CD14-positive monocyte (primary cell): ENCODE data around the gene DOCK6. TPM values are rescaled to one million over a fixed set of nuclear protein-coding genes. Genes with fewer than 3 reads are reported as not detected.

Source experiments
- DNase-seq, 3 donors: peaks; one replicate each; pipeline ENCODE4 v3.0.0-alpha.2; 2011 to 2022
- H2AFZ ChIP-seq: 2 replicates; pipeline ENCODE4 v1.6.0; 2012; ENCODE audit warnings: mild to moderate bottlenecking, low read depth, low read length, inconsistent platforms; ENCODE audit not compliant: insufficient read depth, poor library complexity, severe bottlenecking
- H3K27ac ChIP-seq, 2 donors: 1 replicate in 1 of 2; 2 replicates in 1 of 2; pipeline ENCODE4 v1.5.1; 2012 to 2013; ENCODE audit warnings: low read length in 2 of 2, control low read depth in 1 of 2, inconsistent platforms in 1 of 2, low read depth in 1 of 2, mild to moderate bottlenecking in 1 of 2
- H3K27me3 ChIP-seq, 2 donors: one replicate each; pipeline versions ENCODE4 v1.6.0 to v1.6.1; 2011 to 2013; ENCODE audit warnings: low read length in 2 of 2; ENCODE audit not compliant: control insufficient read depth in 2 of 2, insufficient read depth in 2 of 2
- H3K36me3 ChIP-seq, 2 donors: replicated peaks in 1 of 2; 1 replicate in 1 of 2; 2 replicates in 1 of 2; pipeline versions ENCODE4 v1.5.1 to v1.6.1; 2012 to 2013; ENCODE audit warnings: low read length in 2 of 2, control low read depth in 1 of 2, inconsistent platforms in 1 of 2, mild to moderate bottlenecking in 1 of 2; ENCODE audit not compliant: insufficient read depth in 2 of 2, control insufficient read depth in 1 of 2
- H3K4me1 ChIP-seq, 2 donors: 1 replicate in 1 of 2; 2 replicates in 1 of 2; pipeline versions ENCODE4 v1.5.1 to v1.6.1; 2012 to 2013; ENCODE audit warnings: low read length in 2 of 2, control low read depth in 1 of 2, inconsistent platforms in 1 of 2, mild to moderate bottlenecking in 1 of 2, moderate library complexity in 1 of 2; ENCODE audit not compliant: insufficient read depth in 2 of 2, control insufficient read depth in 1 of 2
- H3K4me2 ChIP-seq: replicated peaks from 2 replicates; pipeline ENCODE3; 2012; ENCODE audit warnings: low read length, moderate library complexity, mild to moderate bottlenecking; ENCODE audit not compliant: poor library complexity, severe bottlenecking; ENCODE audit errors: extremely low read depth
- H3K4me3 ChIP-seq, 3 experiments: fragments of 200-600 bp in 1 of 3; sonication (generic) in 1 of 3; replicated peaks in 1 of 3; 1 replicate in 2 of 3; 2 replicates in 1 of 3; pipeline ENCODE4 v1.5.1; 2011 to 2013; ENCODE audit warnings: low read length in 3 of 3, mild to moderate bottlenecking in 3 of 3, control low read depth in 2 of 3, low read depth in 2 of 3, inconsistent platforms in 1 of 3, moderate library complexity in 1 of 3
- H3K79me2 ChIP-seq: 2 replicates; pipeline ENCODE4 v1.6.0; 2012; ENCODE audit warnings: mild to moderate bottlenecking, control low read depth, inconsistent platforms, low read length, moderate library complexity; ENCODE audit not compliant: insufficient read depth
- H3K9ac ChIP-seq: 2 replicates; pipeline ENCODE4 v1.6.0; 2017; ENCODE audit warnings: low read length, mild to moderate bottlenecking; ENCODE audit not compliant: insufficient read depth, poor library complexity, severe bottlenecking
- H3K9me3 ChIP-seq, 2 donors: replicated peaks in 1 of 2; 1 replicate in 1 of 2; 2 replicates in 1 of 2; pipeline versions ENCODE4 v1.5.1 to v1.6.1; 2012 to 2013; ENCODE audit warnings: low read length in 2 of 2, control low read depth in 1 of 2; ENCODE audit not compliant: control insufficient read depth in 1 of 2, insufficient read depth in 1 of 2
- H4K20me1 ChIP-seq: 2 replicates; pipeline ENCODE4 v1.6.0; 2012; ENCODE audit warnings: mild to moderate bottlenecking, low read length, control low read depth, moderate library complexity; ENCODE audit not compliant: insufficient read depth
- H3K27ac Mint-ChIP-seq, 7 donors: one replicate each; pipeline ENCODE4 v1.8.0; 2020; ENCODE audit warnings: mild to moderate bottlenecking in 7 of 7, mixed read lengths in 7 of 7, moderate library complexity in 6 of 7, inconsistent platforms in 2 of 7
- H3K27me3 Mint-ChIP-seq, 3 donors: one replicate each; pipeline ENCODE4 v1.8.0; 2021 to 2022; ENCODE audit warnings: low read depth in 3 of 3, mild to moderate bottlenecking in 3 of 3, mixed read lengths in 3 of 3, moderate library complexity in 3 of 3, inconsistent platforms in 1 of 3
- H3K36me3 Mint-ChIP-seq, 2 donors: one replicate each; pipeline ENCODE4 v1.8.0; 2020; ENCODE audit warnings: mixed read lengths in 2 of 2, inconsistent platforms in 1 of 2, mild to moderate bottlenecking in 1 of 2
- H3K4me1 Mint-ChIP-seq: one replicate; pipeline ENCODE4 v1.8.0; 2020; ENCODE audit warnings: mild to moderate bottlenecking, mixed read lengths
- H3K4me3 Mint-ChIP-seq, 2 donors: one replicate each; pipeline ENCODE4 v1.8.0; 2020; ENCODE audit warnings: mild to moderate bottlenecking in 2 of 2, mixed read lengths in 2 of 2, moderate library complexity in 1 of 2
- H3K9me3 Mint-ChIP-seq, 7 donors: one replicate each; pipeline ENCODE4 v1.8.0; 2020 to 2022; ENCODE audit warnings: mixed read lengths in 7 of 7, mild to moderate bottlenecking in 6 of 7, moderate library complexity in 6 of 7, inconsistent platforms in 2 of 7
- CTCF ChIP-seq: fragments of 200-600 bp; IDR thresholded peaks from one replicate; pipeline ENCODE4 v1.8.0; 2022; ENCODE audit warnings: antibody characterized with exemption, mild to moderate bottlenecking
- WGBS: methylation state at CpG from one replicate; pipeline ENCODE4 v1.1.5; 2013; ENCODE audit warnings: missing lambda C conversion rate; ENCODE audit not compliant: insufficient coverage; 5-methylcytosine and 5-hydroxymethylcytosine counted together
- intact Hi-C, 2 donors: fragments of 100-400 bp; cut with micrococcal nuclease; formaldehyde crosslinking; loops; one replicate each; pipeline versions ENCODE4 v1.15.0 to v1.15.1; 2023
- polyA plus RNA-seq, 3 donors: library from polyadenylated mRNA; depleted of rRNA in 1 of 3; unstranded in 2 of 3; stranded (reverse) in 1 of 3; fragments of 300-500 nt in 2 of 3; fragments of >200 nt in 1 of 3; fragmentation: Illumina TruSeq in 2 of 3; gene quantifications; 1 replicate in 2 of 3; 2 replicates in 1 of 3; pipeline ENCODE4 v1.2.3, GENCODE V29; 2012 to 2021

DOCK6 gene
- polyA plus RNA-seq, 3 donors: 0.03 to 0.93 (median 0.18) TPM

GRCh38 chr19:11201791-11202190 is 60.5 kb downstream of the DOCK6 start:
- peaks cover 17% of the 10 kb centered on the region for H3K4me1 Mint-ChIP-seq
- H3K27ac Mint-ChIP-seq: no peak overlapping the region
- Histone ChIP-seq H3K9ac (no peak overlapping the region), H3K36me3 (no peaks in the 10 kb centered on the region), H2AFZ (no peak overlapping the region), H3K27ac (no peak overlapping the region), H3K4me1 (peaks cover 8 to 22% of the 10 kb centered on the region in 2 donors), H3K27me3 (no peaks in the 10 kb centered on the region), H4K20me1 (no peaks in the 10 kb centered on the region), H3K4me3 (no peak overlapping the region), H3K9me3 (no peaks in the 10 kb centered on the region), H3K79me2 (no peaks in the 10 kb centered on the region), H3K4me2 (no peak overlapping the region)
- over 99% methylated on average over 17 of the region's 24 CpGs for WGBS
- DNase-seq: no peak
- H3K36me3 Mint-ChIP-seq: no peaks in the 10 kb centered on the region
- H3K9me3 Mint-ChIP-seq: peaks cover 0 to 2% (median 0%) of the 10 kb centered on the region in 7 donors
- intact Hi-C loops: loop anchor here (5.0 kb wide), 1 partner anchor 64 kb away; no protein-coding TSS in a partner anchor
- TF ChIP-seq CTCF: no peak
- no peak overlapping the region for H3K4me3 Mint-ChIP-seq
- peaks cover 4 to 13% (median 6%) of the 10 kb centered on the region in 3 donors for H3K27me3 Mint-ChIP-seq

GRCh38 chr19:11200931-11201330 is 61.4 kb downstream of the DOCK6 start:
- no peak overlapping the region for H3K4me2 ChIP-seq
- H3K27me3 ChIP-seq: peaks cover 0 to 5% of the 10 kb centered on the region in 2 donors
- TF ChIP-seq CTCF: no peak
- H3K27ac ChIP-seq: no peak overlapping the region
- H3K9ac ChIP-seq: no peak overlapping the region
- H3K9me3 ChIP-seq: no peaks in the 10 kb centered on the region
- H3K4me3 ChIP-seq: no peak overlapping the region
- no peak overlapping the region for H3K27ac Mint-ChIP-seq
- no peaks in the 10 kb centered on the region for H3K36me3 Mint-ChIP-seq
- peaks cover 0 to 2% (median 0%) of the 10 kb centered on the region in 7 donors for H3K9me3 Mint-ChIP-seq
- intact Hi-C loops: loop anchor here (5.0 kb wide), 1 partner anchor 64 kb away; no protein-coding TSS in a partner anchor
- peaks cover 12 to 28% of the 10 kb centered on the region in 2 donors for H3K4me1 ChIP-seq
- H3K4me3 Mint-ChIP-seq: no peak overlapping the region
- no peaks in the 10 kb centered on the region for H4K20me1 ChIP-seq
- peaks cover 23% of the 10 kb centered on the region for H3K4me1 Mint-ChIP-seq
- peaks cover 4 to 22% (median 9%) of the 10 kb centered on the region in 3 donors for H3K27me3 Mint-ChIP-seq
- no peaks in the 10 kb centered on the region for H3K79me2 ChIP-seq
- H3K36me3 ChIP-seq: no peaks in the 10 kb centered on the region
- WGBS: 94% methylated on average over 9 of the region's 9 CpGs
- no peak overlapping the region for H2AFZ ChIP-seq
- DNase-seq: no peak
